Right lung (tissue), 5 donors: Measurements from ENCODE around the gene DYNLT4. TPM values are rescaled to one million over a fixed set of nuclear protein-coding genes. Genes with fewer than 3 reads are reported as not detected.
A peak's percentile ranks its signal among the peaks of the same experiment; 100 is the strongest.
"Not testable (repeated sequence)": the region's sequence is repeated elsewhere in the genome, so short reads cannot be mapped to it uniquely, and the experiment has no call there.

Source experiments
- DNase-seq, 2 donors: peaks; one replicate each; pipeline ENCODE4 v3.0.0-alpha.2; 2013
- polyA plus RNA-seq, 5 donors: library from polyadenylated mRNA; unstranded; fragments of 120-200 nt; gene quantifications; one replicate each; pipeline versions ENCODE4 v1.2.1 to v1.2.3, GENCODE V29; 2013; ENCODE audit warnings: inconsistent platforms in 1 of 5, low replicate concordance in 1 of 5; ENCODE audit not compliant: insufficient read length in 5 of 5, insufficient read depth in 1 of 5

Gene DYNLT4
- polyA plus RNA-seq, 5 donors, result 0.34 to 2.0 (median 0.74) TPM

DNA sequence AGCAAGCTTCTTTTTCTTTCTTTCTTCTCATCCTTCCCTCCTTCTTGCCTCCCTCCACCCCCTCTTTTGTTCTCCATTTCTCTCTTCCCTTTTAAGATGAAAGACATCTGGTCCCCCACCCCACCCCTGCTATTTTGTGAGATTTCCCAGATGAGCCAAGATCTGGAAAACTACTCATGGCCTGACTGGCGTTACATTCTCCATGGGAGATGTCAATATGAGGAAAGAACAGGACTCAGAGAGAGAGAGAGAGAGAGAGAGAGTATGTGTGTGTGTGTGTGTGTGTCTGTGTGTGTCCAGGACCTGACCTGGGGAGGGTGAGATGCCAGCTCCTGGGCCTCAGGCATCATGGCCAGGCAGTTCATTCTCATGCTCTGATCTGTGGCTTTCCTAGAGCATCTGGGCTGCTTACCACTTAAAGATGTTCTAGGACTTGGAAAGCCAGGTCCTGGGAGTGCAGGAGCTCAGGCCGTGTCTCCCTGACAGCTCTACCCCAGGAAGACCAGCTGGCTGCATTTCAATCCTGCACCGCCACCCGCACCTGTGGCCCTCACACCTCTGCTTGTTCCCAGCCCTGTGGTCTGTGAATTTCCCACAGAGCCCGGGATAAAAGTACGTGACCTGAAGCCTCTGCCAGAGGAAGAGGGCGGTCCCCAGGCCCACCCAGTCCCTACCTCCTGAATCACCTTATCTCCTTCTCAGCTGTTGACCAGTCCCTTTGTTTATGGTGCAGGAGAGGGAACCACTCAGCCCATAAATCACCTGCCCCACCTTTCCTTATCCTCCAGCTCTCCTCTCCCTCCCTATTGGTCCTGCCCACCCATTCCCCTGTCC, 16.0 kb downstream of the DYNLT4 start:
- DNase-seq, result no peak

DNA sequence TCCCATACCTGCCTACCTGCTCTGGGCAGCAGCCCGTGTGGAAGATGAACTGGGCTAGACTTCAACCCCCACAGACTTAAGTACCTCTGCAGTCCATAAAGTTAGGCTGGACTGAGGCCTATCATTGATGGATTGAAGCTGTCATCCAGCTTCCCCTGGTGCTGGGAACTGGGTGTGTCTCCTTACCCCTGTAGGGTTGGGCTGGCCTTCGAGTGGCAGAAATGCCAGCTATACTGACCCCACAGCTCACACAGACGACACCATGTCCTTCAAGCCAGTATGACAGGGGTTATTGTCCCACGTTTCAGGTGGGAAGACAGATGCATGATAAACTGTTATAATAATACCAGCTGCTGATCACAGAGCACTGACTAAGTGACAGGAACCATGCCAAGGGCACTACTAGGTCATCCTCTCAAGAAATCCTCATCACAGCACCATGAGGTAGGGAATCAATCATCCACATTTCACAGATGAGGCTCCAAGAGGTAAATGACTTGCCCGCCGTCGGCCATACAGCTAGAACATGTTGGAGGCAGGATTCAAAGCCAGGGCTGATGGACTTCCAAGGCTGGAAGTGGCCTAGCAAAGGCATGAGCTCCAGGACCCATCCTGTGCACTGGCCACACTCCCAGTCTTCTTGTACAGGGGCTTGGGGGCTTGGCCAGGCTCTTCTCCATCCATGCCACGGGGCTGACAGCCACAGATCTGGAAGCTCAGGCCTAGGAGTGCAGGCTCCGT, 18.9 kb downstream of the DYNLT4 start, which contains the start of gene BEST4:
TSS of gene BEST4 (minus strand) at position 51 of the 741 bp plus-strand sequence. CDS start 465 bp downstream, outside the sequence.
- no peak for DNase-seq

DNA sequence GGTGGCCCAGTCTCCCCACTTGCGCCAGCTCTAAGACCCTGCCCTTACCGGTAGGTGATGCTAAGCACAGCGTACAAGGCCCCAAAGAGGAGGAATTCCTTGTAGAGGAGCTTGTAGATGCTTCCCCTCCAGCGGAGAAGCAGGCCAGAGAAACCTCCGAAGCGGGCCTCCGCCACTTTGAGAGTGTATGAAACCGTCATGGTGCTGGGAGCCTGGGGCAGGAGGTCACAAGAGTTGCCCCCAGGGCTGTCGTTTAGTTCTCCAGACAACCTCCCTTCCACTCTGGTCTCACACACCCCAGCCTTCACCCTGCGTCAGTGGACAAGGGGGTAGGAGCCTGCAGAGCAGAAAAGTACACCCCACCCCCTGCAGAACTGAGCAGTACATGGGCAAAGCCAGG, 19.6 kb downstream of the DYNLT4 start:
- DNase-seq, result no peak

DNA sequence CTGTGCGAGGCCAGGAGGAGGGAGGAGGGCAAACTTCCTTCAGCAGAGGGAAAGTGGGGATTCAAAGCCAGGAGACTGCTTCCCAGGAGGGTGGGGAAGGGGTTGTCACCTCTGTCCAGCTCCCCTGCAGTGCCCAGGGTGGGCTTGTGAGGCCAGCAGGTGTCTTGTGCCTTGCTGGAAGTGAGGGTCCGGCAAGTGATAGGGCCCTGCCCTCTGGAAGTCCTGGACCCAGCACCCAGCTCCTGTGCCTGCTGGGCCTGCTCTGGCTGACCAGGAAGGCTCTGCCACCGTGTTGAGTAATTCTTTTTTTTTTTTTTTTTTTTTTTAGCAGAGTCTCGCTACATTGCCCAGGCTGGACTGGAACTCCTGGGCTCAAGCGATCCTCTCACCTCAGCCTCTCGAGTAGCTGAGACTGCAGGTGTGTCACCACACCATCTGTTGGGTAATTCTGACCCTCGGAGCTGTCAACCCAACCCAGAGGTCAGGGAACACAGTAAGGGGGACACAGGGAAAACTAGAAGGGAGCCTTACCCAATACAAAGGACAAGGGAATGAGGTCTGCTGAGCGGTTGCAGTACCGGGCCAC, 20.2 kb downstream of the DYNLT4 start:
- no peak for DNase-seq

DNA sequence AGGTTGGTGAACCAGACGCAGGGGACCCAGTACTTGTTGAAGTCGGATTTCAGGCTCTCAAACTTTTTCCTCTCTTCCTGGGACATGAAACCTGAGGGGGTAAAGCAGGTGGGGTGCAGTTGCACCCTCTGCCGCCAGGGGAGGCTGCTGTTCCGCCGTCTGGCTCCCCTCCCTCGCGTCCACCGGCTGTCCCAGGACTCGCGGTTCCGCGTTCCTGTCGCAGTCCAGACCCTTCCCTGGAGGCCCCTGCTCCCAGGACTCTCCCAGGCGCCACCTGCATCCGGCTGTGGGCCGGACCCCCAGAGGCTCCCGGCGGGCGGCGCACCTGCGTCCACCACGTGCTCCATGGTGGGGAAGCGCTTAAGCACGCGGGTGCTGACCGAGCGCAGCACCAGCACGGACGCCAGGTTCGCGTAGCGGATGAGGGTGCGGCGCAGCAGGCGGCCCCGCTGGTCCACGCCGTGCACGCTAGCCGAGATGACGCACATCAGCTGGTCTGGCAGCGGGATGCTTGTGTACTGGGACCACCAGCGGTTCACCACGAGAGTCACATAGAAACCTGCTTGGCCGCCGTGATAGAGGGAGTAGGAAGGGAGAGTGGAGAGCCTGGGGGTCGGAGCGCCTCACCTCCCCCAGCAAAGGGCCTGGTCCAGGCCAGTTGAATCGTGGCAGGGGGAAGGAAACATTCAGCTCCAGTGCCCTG, 20.9 kb downstream of the DYNLT4 start:
- DNase-seq, result peak; percentile 67 to 71

DNA sequence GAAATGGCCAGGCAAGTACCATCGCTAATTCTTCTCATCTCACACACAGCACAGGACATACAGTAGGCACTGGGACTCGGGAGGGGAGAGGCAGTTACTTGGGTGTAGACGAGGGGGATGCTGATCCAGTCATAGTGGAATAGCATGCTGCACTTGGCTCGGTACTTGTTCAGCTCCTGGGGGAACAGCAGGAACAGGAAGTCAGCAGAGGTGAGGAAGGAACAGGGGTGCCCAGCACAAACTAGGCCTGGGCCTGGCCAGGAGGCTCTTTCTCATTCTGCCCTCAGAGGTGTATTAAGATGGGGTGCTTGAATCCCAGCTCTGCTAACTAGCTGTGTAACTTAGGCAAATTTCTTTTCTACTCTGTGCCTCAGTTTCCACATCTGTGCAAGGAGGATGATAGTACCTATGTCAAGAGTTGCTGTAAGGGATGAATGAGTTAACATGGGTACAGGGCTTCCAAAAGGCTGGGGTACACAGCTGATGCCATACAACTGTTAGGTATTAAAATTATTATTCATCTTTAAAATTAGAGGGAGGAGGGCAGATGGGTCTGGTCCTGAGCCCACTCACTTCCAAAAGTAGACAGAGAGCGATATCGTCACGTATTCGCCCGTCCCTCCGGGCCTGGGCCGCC, 21.5 kb downstream of the DYNLT4 start:
- no peak for DNase-seq

DNA sequence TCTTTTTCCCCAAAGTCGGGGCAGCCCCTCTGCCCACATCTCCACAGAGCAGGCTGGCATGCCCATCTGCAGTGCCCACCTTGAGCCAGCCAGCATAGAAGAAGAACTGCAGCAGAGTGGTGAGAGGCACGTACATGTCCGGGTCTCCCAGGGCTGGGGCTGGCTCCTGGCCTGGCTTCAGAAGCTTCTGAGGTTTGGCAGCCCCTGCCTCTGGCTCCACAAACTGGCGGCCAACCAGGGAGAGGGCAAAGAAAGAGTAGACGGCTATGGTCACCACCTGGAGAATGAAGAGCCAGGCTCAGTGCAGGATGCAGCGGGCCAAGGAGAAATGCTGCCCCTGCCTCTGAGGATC, 22.1 kb downstream of the DYNLT4 start:
- no peak for DNase-seq

DNA sequence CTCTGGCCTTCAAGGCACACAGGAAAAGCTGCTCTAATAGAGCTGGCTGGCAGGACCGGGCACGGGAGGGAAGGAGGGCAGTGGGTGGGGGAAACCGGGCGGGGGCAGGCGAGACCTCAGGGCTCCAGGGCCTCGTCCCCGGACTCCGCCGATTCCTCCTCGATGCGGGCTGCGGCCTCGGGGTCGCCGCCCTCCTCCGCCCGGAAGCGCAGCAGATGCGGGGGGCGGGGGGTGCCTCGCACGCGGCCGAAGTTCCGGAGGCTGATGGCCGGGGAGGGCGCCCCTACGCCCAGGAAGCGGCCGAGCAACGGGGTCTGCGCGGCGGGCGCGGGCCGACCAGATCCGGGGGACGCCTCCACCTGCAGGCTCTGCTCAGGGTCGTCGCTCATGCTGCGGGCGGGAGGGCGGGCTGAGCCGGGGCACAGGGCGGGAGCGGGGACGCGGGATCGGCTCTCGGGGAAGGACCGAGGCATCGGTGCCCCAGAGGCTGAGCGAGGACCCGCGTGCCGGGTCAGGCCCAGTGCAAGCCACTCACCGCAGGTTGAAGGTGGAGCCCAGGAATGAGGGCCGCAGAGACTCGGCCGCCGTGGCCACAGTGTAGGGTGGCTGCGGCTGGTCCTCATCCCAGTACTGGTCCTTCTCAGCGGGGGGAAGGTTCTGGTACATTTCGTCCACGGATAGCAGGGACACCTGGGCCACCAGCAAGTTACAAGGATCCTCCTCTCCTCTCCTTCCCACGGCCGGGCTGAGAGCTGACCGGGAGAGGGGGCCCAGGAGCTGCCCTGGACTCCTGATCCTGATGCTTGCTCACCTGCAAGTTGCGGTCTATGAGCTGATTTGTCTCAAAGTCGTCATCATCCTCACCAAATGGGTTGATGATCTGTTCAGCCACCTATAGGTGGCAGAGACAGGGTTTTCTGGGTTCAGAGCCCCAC, 22.8 kb downstream of the DYNLT4 start:
- DNase-seq, result no peak

DNA sequence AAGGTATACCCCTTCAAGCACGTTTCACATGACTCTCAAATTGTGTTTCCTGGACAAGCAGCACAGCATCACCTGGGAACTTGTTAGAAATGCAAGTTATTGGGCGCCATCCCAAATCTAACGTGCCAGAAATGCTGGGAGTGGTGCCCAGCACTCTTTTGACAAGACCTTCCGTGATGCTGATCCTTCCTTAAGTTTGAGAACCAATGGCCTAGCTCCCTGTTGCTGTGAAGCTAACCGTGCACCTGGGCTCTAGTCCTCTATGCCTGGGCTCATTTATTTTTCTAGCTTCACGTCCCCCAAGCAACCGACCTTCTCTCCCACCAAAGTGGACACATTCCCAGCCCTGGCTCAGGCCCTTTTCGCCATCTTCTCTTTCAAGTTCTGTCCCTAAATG, 23.5 kb downstream of the DYNLT4 start:
- DNase-seq, result no peak

DNA sequence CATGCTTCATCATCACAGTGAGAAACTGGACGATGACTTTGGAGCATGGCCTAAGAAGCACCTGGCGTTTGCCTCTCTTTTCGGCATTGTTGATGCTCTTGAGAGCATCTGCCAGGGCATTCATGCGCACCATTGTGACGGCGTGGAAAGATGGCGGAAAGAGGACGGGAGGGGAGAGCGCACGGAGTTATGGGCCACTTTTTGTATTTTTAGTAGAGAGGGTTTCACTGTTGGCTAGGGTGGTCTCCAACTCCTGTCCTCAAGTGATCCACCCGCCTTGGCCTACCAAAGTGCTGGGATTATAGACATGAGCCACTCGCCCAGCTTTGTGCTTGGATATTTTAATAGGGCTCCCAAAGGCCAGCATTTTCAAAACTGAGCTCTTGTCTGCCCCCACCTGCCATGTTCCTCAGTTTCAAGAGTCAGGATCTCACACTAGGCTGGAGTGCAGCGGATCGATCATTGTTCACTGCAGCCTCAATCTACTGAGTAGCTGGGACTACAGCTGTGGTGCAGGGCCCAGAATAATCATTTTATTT, 26.5 kb downstream of the DYNLT4 start:
- no peak for DNase-seq

DNA sequence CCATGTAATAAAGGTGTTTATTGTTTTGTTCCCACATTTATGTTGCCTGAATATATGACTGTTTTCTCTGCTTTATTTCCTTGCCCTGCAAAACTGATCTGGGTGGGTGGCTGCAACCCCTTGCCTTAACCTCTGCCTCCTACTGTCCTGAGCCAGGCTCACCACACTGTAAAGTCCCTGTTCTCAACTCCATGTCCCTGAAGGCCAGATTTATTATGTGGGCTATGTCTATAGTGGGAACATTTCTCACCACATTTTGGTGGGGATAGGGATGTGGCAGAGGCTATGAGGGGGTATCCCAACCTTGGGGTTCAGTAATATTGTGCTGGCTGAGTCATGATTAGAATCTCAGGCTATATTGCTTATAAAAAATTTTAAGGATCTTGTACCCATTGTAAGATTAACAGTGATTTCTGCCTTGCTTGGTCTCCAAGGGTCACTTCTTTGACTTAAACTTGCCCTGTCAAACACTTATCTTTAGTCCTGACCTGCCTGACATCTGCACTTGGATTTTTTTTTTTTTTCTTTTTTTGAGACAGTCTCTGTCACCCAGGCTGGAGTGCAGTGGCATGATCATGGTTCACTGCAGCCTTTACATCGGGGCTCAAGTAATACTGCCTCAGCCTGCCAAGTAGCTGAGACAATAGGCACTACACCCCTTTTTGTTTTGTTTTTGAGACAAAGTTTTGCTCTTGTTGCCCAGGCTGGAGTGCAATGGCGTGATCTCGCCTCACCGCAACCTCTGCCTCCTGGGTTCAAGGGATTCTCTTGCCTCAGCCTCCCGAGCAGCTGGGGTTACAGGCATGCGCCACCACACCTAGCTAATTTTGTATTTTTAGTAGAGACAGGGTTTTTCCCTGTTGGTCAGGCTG, 28.2 kb downstream of the DYNLT4 start:
- no peak for DNase-seq

DNA sequence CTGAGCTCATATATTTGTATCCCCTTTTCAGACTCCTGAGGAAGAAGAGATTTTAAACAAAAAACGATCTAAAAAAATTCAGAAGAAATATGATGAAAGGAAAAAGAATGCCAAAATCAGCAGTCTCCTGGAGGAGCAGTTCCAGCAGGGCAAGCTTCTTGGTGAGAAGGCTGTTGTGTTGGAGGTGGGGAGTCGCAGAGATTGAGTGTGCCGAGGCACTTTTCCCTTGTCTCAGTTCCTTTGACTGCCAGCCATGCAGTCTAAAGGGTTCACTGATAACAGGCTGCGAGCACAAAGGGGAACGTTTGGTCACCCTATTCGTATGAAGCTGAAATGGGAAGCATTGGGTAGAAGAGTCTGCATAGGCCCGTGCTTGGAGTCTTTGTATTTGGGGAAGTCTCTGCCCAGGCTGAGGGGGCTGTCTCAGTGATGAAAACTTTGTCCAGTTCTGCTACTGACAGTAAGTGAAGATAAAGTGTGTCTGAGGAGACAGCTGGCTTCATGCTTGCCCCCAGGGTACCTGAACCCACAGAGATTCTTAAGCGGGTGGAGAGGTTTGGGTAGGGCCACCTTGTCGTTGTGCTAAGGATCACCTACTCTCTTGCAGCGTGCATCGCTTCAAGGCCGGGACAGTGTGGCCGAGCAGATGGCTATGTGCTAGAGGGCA, 29.0 kb downstream of the DYNLT4 start:
- DNase-seq, result no peak

DNA sequence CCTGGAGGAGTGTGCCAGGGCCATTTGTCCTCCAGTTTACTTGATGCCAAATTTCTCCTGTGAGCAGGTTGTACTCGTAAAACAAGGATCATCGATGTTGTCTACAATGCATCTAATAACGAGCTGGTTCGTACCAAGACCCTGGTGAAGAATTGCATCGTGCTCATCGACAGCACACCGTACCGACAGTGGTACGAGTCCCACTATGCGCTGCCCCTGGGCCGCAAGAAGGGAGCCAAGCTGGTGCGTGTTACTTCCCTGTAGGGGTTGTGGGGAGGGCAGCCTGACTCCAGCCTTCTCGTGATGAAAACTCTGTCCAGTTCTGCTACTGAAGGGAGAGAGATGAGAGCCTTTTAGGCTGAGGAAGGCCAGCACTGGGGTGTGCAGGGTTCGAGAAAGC, 29.6 kb downstream of the DYNLT4 start:
- DNase-seq, result no peak

DNA sequence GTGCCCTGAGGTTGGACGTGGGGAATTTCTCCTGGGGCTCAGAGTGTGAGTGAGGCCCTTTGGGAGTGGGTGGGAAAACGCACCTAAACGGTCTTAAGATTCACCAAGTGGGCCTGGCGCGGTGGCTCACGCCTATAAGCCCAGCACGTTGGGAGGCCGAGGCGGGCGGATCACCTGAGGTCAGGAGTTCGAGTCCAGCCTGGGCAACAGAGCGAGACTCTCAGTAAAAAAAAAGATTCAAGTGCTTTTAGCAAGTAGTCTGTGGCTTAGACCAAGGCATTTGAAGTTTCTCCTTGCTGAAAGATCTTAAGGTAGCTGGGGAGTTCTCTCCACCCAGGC, 30.5 kb downstream of the DYNLT4 start:
- no peak for DNase-seq

DNA sequence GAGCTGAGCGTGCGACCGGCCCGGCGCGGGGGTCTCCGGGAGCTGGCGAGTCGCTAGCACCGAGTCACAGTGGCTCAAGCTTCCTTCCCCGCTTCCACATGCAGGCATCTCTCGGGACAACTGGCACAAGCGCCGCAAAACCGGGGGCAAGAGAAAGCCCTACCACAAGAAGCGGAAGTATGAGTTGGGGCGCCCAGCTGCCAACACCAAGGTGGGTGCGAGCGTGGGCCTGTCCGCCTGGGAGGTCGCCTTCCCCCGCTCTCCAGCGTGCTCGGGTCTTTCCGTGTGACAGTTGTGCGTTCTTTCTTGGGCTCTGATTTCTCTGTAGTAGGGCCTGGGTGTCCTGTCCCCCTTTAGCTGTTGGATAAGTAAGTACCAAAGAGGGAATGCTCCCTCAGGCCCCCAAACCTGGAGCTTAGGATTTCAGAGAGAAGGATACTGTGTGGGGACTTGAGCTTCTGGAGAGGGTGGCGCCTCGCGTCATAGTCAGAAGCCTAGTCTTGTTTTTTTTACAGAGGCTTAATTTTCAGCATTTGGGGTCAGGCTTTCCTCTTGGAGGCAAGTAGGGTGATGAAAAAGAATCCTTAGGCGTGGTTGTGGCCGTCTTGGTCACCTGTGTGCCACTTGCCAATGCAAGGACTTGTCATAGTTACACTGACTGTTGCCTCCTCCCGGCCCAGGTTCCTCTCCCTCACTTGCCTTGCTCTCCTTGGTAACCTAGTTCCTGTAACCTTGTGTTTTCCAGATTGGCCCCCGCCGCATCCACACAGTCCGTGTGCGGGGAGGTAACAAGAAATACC, 31.0 kb downstream of the DYNLT4 start:
- no peak for DNase-seq

DNA sequence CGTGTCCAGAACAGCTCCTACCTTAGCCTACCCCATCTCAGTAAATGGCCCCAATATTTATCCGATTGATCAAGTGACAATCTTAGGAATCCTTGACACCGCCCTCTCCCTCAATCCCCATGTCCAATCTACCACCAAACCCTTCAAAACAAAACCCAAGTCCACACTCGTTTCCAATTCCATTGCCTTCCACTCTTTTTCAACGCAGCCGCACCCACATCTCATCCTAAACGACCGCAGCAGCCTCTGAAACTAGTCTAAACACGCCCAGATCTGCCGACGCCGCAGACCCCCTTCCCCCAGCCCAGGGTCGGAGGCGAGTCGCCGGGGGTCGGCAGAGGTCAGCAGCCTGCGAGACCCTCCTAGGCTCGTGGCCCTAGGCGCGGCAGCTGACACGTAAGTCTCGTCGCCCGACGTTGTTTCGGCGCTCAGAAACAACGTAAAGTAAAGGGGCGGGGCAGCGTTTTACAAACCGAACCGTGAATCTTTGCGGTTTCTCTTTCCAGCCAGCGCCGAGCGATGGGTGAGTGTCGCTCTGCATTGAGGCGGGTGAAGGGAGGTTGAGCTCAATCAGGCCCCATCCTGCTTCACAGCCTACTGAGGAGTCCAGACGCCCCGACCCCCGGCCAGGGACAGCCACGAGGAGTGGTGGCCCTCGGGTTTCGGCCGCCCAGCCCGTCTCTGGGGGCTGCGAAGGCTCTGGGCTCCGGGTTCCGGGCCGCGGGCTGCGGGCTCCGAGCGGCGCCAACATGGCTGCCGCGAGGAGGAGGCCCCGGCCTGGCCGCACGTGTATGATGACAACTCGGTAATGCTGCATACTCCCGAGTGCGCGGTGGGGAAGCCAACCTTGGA, 31.8 kb downstream of the DYNLT4 start, which contains the start of gene RPS8:
TSS of gene RPS8 (plus strand) at position 463 of the 852 bp plus-strand sequence. CDS start at position 520, 57 bp downstream.
- peak; percentile 94 for DNase-seq

DNA sequence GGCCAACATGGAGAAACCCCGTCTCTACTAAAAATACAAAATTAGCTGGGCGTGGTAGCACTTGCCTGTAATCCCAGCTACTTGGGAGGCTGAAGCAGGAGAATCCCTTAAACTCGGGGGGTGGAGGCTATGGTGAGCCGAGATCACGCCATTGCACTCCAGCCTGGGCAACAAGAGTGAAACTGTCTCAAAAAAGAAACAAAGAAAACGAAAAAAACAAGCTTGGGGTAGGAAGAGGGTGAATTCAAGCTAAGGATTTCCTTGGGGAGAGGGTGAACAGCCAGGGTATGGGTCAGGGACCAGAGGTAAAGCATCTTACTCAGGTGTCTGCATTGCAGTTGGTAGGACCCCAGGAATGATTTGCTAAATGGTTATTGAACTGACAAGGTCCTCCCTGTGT, 40.7 kb downstream of the DYNLT4 start:
- DNase-seq, result not testable (repeated sequence)
